Measurements from ENCODE around the gene NAIF1.
"Not testable (repeated sequence)": the region's sequence is repeated elsewhere in the genome, so short reads cannot be mapped to it uniquely, and the experiment has no call there.

NAIF1 gene

DNA sequence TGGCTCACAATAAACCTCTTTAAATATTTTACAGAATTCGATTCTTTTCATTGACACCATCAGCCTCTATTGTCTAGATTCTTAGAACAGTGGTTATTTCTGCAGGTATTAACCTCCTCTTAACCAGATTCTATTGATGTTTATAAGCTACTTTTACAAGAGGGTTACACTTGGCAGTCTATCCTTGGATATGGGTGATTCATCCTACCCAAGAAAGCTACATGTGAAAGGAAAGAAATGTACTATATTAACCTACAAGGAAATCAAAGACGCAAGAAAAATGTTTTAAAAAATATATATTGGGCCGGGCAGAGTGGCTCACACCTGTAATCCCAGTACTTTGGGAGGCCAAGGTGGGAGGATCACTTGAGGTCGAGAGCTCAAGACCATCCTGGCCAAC is 17.6 kb upstream of the NAIF1 start:
- DNase-seq: no peak

DNA sequence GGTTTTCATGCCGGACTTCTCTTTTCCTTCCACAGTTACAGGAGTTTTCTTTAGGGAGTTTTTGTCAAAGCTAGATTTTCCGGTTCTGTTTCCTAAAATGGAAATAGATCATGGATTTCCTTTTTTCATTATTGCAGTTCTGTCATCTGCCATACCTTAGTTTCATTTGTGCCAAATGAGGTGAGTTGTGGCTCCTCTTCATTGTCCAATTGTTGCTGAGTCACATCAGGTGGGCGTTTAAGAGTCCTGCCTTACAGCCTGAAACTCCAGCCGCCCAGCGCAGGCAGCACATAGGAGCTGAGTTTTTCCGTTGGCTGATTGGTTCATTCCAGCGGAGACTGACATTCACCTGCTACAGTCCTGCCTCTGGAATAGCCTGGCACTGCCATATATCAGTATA is 15.0 kb upstream of the NAIF1 start:
- no peak for DNase-seq

DNA sequence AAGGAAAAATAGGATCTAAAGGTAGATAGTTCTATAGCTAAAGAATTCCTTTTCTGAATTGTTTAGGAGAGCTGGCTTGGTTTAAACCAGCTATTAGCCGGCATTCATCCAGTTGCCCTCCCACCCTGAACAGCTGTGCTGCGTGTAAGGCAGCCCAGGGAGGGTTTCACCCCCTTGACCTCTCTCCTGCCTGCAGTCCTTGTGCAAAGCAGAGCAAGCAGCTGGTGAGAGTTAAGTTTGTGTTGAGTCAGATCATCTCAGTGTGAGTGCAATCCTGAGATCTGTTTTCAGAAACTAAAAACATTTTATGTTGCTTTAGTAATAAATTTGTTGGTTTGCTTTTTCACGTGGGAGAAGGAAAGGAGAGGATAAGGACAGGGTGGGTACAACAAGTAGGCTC is 13.9 kb upstream of the NAIF1 start:
- peak; percentile 74 for DNase-seq

DNA sequence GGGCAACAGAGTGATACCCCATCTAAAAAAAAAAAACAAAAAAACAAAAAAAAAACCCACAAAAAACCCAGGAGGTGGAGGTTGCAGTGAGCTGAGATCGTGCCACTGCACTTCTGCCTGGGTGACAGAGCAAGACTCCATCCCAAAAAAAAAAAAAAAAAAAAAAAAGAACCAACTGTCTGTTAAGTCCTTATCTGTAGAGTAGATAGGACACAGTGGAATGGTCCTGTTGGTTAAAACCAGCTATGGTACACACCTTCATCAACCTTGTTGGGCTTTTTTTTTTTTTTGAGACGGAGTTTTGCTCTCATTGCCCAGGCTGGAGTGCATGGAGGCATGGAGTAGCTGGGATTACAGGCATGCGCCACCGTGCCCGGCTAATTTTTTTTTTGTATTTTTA is 13.1 kb upstream of the NAIF1 start:
- DNase-seq: no peak

DNA sequence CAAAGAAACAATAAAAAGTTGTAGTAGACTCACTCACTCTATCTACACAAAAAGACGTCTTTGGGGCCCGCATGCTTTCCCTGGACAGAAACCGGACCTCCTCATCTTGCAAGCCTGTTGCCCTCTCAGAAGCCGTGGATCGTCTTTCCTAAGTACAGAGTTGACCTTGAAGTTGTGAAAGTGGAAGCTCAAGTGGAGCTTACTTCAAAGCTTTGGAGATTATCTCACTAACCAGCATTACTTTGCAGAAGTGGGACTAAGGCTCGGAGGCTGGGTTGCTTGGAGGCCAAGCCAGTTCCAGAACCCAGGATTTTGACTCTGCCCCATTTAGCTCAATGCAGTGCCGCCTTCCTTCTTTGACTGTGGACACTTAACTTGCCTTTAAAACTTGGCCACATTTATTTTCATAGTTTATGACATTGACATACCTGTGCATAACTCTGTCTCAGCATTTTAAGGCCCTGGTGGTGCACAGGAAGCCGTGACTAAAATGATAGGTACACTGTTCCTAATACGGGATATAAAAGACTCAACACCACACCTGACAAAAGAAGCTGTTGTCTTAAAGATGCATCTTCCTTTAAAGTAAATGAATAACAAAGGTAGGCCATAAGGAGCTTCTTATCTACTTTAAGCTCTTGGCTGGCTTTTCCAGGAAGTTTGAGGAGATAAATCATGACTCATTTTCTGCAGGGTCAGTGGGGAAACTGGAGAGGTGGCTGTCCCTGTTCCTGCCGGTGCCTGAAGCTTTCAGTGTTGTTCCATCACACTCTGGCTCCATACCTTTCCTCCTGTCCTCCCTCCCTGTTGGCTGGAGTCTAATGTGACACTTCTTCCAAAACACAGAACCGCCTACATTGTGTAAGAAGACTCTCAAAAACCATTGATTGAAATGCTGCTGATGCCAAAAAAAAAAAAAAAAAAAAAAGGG is 11.6 kb upstream of the NAIF1 start:
- DNase-seq: no peak

DNA sequence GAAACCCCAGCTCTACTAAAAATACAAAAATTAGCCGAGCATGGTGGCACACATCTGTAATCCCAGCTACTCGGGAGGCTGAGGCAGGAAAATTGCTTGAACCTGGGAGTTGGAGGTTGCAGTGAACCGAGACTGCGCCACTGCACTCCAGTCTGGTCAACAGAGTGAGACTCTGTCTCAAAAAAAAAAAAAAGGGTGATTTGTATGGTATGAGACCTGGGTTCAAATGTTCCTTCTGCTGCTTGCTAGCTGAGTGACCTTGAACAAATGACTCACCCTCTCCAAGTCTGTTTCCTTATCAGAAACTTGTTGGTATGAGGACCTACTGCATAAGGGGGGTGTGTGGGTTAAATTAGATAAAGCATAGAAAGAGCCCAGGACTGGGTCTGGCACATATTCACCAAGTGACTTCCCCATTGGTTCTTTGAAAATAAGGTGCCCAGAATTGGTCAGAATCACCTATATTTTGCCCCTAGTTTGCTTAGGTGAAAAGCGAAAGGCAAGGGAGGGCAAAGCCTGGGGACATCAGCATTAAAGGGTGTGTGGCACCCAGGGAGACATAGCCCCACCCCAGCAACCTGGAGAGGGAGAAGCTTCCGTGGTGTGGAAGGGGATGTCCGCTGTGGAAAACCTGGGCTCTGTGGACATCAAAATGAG is 10.9 kb upstream of the NAIF1 start:
- no peak for DNase-seq

DNA sequence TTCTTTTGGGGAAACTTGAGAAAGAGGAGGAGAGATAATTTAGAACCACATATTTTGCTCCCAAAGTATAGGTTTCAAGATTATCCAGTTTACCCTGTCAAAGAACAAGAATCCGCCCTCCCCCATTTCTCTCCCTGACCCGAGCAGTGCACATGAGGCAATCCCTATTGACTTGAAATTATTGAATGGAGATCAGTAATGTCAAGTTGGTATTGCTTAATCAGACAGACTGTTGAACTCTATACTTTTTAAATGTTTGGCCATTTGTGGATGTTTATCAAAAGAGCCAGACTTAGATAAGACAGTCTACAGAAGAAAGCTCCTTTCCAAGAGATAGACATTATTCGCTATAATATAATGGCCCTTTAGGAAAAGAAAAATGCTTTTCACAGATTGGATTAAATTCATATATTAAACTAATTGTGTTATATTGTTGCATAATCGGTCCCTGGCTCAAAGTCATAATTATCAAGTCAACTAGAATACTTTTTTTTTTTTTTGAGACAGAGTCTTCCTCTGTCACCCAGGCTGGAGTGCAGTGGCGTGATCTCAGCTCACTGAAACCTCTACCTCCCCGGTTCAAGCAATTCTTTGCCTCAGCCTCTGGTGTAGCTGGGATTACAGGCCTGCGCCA is 6.2 kb upstream of the NAIF1 start:
- no peak for DNase-seq

DNA sequence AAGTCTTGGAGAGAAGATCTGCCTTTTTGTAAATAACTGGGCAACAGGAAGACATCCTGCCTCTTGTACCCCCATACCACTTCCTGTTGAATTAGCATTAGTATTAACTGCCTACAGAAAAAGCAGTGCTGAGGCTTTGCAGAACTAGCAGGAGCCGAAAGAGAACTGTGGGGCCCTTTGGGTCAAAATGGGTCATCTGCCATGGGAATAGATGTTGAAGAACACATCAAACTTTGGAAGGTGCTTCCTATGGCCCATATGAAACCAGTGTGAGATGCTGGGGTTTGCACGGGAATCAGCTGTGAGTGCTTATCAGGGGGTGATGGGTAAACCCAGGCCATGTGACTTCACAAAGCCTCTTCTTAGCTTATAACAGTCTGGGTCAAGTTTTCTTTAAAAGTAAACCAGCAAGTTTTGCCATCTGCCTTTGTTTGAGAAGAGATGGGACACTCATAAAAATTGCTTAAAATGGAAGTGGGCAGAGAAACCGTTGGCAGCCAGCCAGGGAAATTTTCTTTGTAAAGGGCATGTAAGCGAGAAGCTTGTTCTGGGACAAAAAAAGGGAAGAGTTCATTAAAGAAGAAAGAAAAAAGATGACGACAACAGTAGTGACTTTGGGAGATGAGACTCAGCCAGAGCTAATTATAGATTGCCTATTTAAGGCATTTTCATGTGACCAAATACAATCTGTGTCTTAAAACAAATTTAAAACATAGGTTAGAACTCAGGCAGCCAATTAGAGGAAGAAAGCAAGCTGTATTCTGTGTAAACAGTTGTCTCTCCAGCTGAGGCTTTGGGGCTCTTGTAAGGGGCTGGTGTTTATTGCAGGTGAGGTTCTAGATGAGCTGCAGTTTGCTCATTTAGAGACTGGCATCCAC is 5.3 kb upstream of the NAIF1 start:
- peak; percentile 24 for DNase-seq

DNA sequence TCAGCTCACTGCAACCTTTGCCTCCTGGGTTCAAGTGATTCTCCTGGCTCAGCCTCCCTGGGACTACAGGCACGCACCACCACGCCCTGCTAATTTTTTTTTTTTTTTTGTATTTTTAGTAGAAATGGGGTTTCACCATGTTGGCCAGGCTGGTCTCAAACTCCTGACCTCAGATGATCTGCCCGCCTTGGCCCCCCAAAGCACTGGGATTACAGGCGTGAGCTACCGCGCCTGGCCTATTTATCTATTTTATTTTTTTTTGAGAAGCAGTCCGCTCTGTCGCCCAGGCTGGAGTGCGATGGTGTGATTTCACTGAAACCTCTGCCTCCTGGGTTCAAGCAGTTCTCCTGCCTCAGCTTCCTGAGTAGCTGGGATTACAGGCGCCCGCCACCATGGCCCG is 4.4 kb upstream of the NAIF1 start:
- not testable (repeated sequence) for DNase-seq

DNA sequence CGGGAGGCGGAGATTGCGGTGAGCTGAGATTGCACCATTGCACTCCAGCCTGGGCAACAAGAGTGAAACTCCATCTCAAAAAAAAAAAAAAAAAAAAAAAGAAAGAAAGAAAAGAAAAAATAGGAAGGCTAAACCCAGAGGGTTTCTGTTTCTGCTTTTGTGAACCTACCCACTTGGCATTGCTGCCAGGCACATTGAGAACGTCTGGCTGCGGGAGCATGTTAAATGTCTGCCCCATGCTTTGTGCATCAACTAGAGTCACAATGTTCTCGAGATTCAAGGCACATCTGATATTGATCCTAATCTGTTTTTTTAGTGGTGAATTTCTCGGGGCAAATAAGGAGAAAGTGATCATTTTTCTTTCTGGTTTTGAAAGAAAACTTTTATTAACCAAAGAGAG is 3.8 kb upstream of the NAIF1 start:
- DNase-seq: no peak

DNA sequence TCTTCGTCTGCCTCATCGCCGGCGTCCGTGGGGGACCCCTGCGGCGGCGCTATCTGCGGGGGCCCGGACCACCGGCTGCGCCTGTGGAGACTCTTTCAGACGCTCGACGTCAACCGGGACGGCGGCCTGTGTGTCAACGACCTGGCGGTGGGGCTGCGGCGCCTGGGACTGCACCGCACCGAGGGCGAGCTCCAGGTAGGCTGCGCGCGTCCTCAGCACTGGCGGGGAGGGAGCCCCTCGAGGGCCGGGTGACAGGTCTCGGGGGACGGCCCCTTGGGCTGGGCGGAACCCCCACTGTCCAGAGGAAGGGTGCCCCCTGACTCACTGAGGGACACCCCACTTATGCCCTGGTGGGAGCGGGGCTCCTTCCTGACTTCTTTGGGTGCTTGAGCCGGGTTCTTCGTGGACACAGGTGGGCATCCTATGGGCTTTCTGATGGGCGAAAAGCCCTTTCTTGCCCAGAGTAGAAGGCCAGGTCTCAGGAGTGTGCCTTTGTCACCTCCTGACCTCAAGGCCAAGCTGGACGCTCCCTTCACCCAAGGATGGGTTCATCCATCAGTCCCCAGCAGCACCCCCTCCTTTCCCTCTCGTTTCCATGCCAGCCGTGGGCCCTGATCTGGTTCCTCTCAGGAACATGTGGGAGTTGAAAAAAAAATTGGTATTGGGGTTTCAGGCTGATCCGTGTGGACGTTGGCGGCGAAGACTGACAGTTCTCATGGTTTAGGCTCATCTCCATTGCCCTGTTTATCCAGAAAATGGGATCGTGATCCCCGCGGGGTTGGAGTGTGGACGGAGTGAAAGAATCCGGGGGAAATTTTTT is 1.5 kb upstream of the NAIF1 start:
- DNase-seq: peak; percentile 61

DNA sequence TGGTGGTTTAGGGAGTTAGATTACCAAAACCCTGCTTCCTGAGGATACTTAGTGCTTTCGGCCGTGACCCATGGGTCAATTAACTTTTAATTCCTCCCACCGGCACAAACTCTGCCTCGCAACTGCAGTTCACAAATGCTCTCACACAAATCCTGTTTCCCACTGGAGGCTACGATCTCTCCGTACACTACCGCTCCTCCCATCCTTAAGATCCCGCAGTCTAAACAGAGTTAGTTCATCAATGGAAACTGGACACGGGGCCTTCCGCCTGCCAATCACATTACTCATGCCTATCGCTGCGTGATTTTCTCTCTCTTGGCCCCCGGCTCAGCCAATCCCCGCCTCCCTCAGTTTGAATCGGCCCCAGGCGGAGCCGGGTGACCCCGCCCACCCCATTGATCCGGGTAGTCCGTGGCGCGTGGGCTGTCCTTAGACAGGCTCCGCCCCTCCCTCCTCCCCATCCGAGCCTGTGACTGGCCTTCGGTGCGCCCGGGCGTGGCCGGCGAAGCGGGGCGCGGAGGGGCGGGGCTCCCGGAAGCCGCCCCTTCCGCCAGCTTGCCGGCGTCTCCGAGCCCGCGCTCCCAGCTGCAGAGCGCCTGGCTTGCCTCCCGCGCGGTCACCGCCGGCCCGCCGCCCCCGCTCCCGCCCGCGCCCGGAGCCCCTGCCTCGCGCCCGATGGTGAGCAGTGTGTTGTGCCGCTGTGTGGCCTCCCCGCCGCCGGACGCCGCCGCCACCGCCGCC is 695 bp upstream of the NAIF1 start, which contains the start of gene SLC25A25:
SLC25A25 (plus strand) TSS at position 588 of the 741 bp plus-strand sequence; CDS start at position 676, 88 bp downstream.
- DNase-seq: peak; percentile 100

DNA sequence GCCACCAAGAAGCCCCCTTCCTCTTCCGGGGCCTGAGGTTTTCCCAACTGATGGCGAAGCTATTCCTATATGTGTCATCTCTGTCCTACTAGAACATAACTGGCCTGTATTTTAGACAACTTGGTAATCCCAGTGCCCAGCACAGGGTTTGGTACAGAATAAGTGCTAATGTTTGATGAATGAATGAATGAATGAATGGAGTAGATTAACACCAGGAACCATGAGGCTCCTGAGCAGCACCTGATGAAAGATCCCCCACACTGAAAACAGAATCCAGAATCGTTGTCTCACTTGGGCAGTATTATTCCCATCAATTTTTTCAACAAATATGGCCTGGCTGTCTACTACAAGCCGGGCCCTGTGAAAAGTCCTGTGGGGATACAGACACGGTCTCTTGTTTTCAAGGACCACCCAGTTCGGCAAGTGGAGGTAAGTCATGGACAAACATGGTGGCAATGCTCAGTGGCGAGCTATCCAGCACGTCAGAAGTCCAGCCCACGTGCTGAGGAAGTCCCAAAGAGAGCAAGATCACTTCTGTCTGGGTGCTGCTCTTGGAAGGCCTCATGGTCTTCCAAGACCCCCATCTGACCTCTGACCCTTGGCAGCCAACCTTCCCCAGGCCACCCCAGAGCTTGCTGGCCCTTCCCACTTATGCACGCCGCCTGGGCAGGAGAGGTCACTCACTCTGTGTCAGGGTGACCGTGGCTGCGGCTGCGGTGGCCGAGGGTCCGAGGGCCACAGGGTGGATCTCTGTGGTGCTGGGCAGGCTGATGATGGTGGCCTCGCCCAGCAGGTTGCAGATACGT is 1.0 kb downstream of the NAIF1 start:
- peak; percentile 19 for DNase-seq

DNA sequence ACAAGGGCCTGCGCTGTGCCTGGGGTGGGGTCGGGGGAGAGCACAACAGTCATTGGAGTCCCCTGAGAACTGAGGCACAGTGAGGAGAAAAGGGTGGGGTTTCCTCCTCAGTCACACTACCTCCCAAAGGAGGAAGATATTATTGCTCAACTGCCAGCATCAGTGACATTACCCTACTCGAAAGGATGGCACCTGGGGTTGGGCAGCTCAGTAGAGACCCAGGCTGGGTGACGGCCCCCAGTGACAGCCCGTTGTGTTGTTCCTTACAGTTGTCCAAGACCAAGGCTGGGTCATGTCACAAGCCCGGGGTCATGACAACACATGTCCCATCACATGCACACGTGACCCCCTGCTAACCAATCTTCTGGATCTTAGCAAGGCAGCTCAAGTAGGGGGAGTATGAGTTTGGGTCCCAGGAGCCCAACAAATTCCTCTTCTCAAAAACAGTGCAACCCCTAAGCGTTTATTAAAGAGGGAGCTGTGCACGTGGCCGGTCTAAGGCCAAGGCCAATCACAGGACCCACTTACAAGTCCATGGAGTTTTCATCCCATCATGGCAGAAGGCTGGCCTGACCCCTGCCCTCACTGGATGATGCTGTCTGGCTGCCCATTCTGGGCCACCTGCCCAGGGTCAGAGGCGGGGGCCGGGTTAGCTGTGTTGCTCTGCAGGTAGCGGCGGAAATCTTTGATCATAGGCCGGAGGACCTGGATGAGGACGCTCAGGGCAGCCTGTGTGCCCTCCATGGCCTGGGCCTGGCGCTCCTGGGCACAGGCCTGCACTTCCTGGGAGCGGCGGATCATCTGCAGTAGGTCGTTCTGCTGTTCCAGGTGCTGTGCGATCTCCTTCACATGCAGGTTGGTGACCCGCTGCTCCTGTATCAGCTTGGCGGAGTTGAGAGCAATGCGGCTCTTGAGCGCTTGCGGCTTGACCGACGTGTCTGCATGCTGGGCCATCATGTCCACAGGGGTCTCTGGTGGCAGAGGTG is 4.0 kb downstream of the NAIF1 start:
- DNase-seq: no peak

DNA sequence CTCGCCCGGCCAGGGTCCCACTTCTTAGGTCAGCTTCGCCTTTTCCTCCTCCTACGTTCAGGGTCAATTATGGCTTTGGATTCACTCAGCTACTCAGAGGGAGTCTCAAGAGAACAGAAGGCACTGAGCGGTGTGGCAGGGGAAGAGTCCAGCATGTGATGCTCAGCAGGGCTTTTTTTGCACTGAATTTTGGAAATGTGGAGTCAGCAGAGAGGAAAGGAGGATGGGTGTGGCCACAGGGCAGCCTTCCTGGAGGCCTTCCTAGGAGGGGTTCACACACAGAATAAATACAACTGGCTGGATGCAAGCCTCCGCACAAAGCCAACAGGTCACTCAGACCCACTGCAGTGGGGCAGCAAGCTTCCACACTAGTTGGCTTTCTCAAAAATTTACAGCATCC is 4.8 kb downstream of the NAIF1 start:
- no peak for DNase-seq

DNA sequence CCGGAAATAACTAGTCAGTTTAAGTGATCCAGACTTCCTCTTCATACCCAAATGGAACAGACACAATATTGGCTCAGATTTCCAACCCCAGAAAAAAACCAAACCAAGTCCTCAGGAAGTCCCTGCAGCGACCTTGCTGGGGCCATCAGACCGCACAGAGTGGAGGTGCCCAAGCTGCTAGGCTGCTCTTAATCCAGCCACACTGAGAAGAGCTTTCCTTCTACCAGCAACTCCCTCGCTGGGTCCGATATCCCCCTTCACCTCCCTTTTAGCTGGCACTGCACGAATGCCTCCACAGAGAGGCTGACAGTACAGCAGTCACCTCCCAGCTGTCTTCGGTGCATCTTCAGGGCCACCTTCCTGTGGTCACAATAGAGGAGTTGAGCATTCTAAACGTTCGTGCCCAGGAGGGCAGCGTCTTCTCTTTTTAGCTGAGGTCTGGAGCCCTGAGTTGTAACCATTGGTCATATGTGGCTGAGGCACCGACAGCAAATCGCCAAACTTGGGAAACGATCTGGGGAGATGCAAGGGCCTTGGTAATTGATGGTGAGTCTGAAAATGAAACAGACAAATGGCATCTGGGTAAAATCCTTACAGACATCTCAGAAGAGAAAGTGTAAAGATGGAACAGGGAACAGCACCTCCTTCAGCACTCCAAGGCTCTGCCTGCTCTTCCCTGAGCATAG is 5.7 kb downstream of the NAIF1 start:
- no peak for DNase-seq

DNA sequence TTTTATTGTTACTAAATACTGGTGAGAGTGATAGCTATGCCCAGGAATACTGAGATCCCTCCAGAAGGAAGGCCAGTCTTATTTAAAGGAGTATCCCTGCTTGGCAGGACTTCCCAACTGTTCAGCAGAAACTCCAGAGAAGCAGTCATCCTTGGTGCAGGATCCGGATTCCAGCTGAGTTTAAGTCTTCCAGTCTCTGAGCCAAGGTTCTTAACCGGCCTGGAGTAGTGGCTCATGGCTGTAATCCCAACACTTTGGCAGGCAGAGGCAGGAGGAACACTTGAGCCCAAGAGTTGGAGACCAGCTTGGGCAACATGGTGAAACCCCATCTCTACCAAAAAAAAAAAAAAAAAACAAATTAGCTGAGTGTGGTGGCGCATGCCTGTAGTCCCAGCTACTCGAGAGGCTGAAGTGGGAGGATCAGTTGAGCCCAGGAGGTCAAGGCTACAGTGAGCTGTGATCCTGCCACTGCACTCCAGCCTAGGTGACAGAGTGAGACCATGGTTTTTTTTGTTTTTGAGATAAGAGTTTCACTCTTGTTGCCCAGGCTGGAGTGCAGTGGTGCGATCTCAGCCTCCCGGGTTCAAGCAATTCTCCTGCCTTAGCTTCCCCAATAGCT is 7.6 kb downstream of the NAIF1 start:
- DNase-seq: no peak
